Neural cell (in vitro differentiated cells): ENCODE results near the gene CFAP99. TPM values are rescaled to one million over a fixed set of nuclear protein-coding genes. Genes with fewer than 3 reads are reported as not detected.

Experiments
- H2AFZ ChIP-seq: fragments of 200-600, 300-800 bp; sonication (generic), shearing (Covaris generic); 2 replicates; pipeline ENCODE4 v1.6.0; 2014; ENCODE audit warnings: low read depth, mild to moderate bottlenecking, antibody characterized with exemption, low read length, moderate library complexity
- H3F3A ChIP-seq: fragments of 200-600 bp; shearing (Covaris generic); 2 replicates; pipeline ENCODE4 v1.6.1; 2016; ENCODE audit warnings: mild to moderate bottlenecking, moderate library complexity, mixed read lengths, antibody characterized with exemption, low read length; ENCODE audit not compliant: insufficient read depth, poor library complexity, severe bottlenecking
- H3K27ac ChIP-seq: fragments of 200-600, 300-800 bp; sonication (generic), shearing (Covaris generic); 2 replicates; pipeline ENCODE4 v1.5.1; 2014; ENCODE audit warnings: mild to moderate bottlenecking, low read length, moderate library complexity
- H3K27me3 ChIP-seq: fragments of 300-800, 200-600 bp; sonication (generic), shearing (Covaris generic); 2 replicates; pipeline ENCODE4 v1.6.0; 2014; ENCODE audit warnings: mild to moderate bottlenecking, low read depth, low read length, moderate library complexity; ENCODE audit not compliant: insufficient read depth
- H3K36me3 ChIP-seq: fragments of 300-800, 200-600 bp; sonication (generic), shearing (Covaris generic); 2 replicates; pipeline ENCODE4 v1.5.1; 2014; ENCODE audit warnings: mild to moderate bottlenecking, antibody characterized with exemption, low read length, moderate library complexity; ENCODE audit not compliant: insufficient read depth
- H3K4me2 ChIP-seq: fragments of 300-800, 200-600 bp; sonication (generic), shearing (Covaris generic); 2 replicates; pipeline ENCODE4 v1.6.0; 2014; ENCODE audit warnings: mild to moderate bottlenecking, low read length
- H3K4me3 ChIP-seq: fragments of 300-800, 200-600 bp; sonication (generic), shearing (Covaris generic); 2 replicates; pipeline ENCODE4 v1.5.1; 2014; ENCODE audit warnings: mild to moderate bottlenecking, low read length, moderate library complexity
- H3K79me2 ChIP-seq: fragments of 200-600 bp; shearing (Covaris generic); replicated peaks from 2 replicates; pipeline ENCODE4 v1.6.0; 2014; ENCODE audit warnings: mild to moderate bottlenecking, low read length, moderate library complexity; ENCODE audit not compliant: insufficient read depth
- H3K9ac ChIP-seq: fragments of 300-800, 200-600 bp; sonication (generic), shearing (Covaris generic); 2 replicates; pipeline ENCODE4 v1.6.1; 2016; ENCODE audit warnings: mild to moderate bottlenecking, low read length, mixed read lengths
- H3K9me2 ChIP-seq: fragments of 200-600 bp; shearing (Covaris generic); 2 replicates; pipeline ENCODE4 v1.6.1; 2016; ENCODE audit warnings: mild to moderate bottlenecking, low read length, mixed read lengths; ENCODE audit not compliant: insufficient read depth
- H3K9me3 ChIP-seq: fragments of 200-600, 300-800 bp; sonication (generic), shearing (Covaris generic); 2 replicates; pipeline ENCODE4 v1.6.1; 2016; ENCODE audit warnings: mild to moderate bottlenecking, mixed run types, low read length, moderate library complexity, mixed read lengths
- H4K20me1 ChIP-seq: fragments of 200-600 bp; shearing (Covaris generic); 2 replicates; pipeline ENCODE4 v1.6.1; 2016; ENCODE audit warnings: mild to moderate bottlenecking, mixed run types; ENCODE audit not compliant: insufficient read depth
- EP300 ChIP-seq: fragments of 450-650 bp; conservative IDR thresholded peaks from 2 replicates; pipeline ENCODE4 v1.6.1; 2014; ENCODE audit warnings: antibody characterized with exemption, mild to moderate bottlenecking, moderate library complexity; ENCODE audit not compliant: poor library complexity, severe bottlenecking
- EZH2 ChIP-seq: fragments of 200-600, 300-800 bp; shearing (Covaris generic), sonication (generic); IDR thresholded peaks from 2 replicates; pipeline ENCODE4 v1.6.1; 2014; ENCODE audit warnings: antibody characterized with exemption, low read length, borderline replicate concordance, mild to moderate bottlenecking; ENCODE audit not compliant: insufficient read depth, poor library complexity, severe bottlenecking
- MXI1 ChIP-seq: fragments of 450-650 bp; conservative IDR thresholded peaks from 2 replicates; pipeline ENCODE4 v1.6.1; 2014; ENCODE audit warnings: antibody characterized with exemption, mild to moderate bottlenecking; ENCODE audit not compliant: poor library complexity, severe bottlenecking
- POLR2AphosphoS5 ChIP-seq: IDR thresholded peaks from 2 replicates; pipeline ENCODE4 v1.6.1; 2012
- RAD21 ChIP-seq: fragments of 450-650 bp; conservative IDR thresholded peaks from 2 replicates; pipeline ENCODE4 v1.6.1; 2014; ENCODE audit warnings: antibody characterized with exemption, mild to moderate bottlenecking, moderate library complexity
- SMC3 ChIP-seq: fragments of 450-650 bp; conservative IDR thresholded peaks from 2 replicates; pipeline ENCODE4 v1.6.1; 2014; ENCODE audit warnings: antibody characterized with exemption, mild to moderate bottlenecking, moderate library complexity; ENCODE audit not compliant: poor library complexity
- TAF1 ChIP-seq: IDR thresholded peaks from 2 replicates; pipeline ENCODE4 v1.6.1; 2012; ENCODE audit warnings: low read depth
- polyA plus RNA-seq: library from polyadenylated mRNA; depleted of rRNA; stranded (reverse); fragments of >200 nt; gene quantifications from 2 replicates; pipeline ENCODE4 v1.2.3, GENCODE V29; 2014
- TF ChIP-seq, protein P1 (sequence below): fragments of 450-650 bp; IDR thresholded peaks from 2 replicates; pipeline ENCODE4 v1.5.1; 2014; ENCODE audit warnings: antibody characterized with exemption, mild to moderate bottlenecking, moderate library complexity; ENCODE audit not compliant: poor library complexity, severe bottlenecking
- TF ChIP-seq, protein P2 (sequence below): IDR thresholded peaks from 2 replicates; pipeline ENCODE4 v1.6.1; 2012; ENCODE audit warnings: borderline replicate concordance

The CFAP99 gene
- polyA plus RNA-seq, 1 donor from 2014 or later = not detected

DNA sequence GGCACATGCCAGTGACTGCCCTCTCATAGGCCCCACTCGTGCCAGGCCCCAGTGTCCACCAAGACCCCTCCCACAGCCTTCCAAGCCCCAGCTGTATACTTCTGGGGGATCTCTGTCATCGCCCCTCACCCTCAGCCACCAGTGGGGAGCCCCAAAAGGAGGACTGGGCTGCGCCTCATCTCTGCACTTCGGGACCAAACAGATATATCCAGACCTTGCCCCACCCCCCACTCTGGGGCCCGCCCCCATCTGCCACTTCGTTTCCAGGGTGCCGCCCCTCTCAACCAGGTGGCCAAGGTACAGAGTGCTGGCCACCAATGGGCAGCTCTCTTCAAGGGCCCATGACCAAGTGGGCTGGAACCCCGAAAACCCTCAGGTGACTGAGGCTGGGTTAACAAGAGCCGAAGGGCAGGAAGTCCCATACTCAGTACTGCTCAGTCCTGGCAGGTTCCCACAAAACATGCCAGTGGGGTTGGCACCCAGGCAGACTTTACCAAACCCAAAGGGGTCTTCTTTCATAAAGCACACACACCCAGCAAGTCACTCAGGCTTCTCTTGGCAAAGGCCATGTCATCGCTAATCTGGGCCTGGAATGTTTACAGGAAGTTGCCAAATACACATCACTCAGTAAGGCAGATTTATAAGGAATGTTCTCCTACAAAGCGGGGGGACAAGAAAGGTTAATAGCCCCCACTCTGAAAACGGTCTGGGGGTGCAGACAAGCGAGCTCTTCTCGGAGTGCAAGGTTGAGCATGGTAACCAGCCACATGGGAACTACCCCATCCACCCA is 4.7 kb upstream of the CFAP99 start:
- Histone ChIP-seq H4K20me1 (no peaks in the 10 kb centered on the region), H3K9ac (no peak overlapping the region), H3K27ac (no peak overlapping the region), H3K27me3 (peaks cover 67% of the 10 kb centered on the region), H3K4me3 (no peak overlapping the region), H3F3A (no peaks in the 10 kb centered on the region), H3K9me3 (no peaks in the 10 kb centered on the region), H2AFZ (no peak overlapping the region), H3K79me2 (no peaks in the 10 kb centered on the region), H3K4me2 (no peak overlapping the region), H3K36me3 (no peaks in the 10 kb centered on the region), H3K9me2 (no peaks in the 10 kb centered on the region)
- TF ChIP-seq EZH2 (no peak), POLR2AphosphoS5 (no peak), TAF1 (no peak), SMC3 (no peak), MXI1 (no peak), RAD21 (no peak), EP300 (no peak)
- TF ChIP-seq, protein P1, sequence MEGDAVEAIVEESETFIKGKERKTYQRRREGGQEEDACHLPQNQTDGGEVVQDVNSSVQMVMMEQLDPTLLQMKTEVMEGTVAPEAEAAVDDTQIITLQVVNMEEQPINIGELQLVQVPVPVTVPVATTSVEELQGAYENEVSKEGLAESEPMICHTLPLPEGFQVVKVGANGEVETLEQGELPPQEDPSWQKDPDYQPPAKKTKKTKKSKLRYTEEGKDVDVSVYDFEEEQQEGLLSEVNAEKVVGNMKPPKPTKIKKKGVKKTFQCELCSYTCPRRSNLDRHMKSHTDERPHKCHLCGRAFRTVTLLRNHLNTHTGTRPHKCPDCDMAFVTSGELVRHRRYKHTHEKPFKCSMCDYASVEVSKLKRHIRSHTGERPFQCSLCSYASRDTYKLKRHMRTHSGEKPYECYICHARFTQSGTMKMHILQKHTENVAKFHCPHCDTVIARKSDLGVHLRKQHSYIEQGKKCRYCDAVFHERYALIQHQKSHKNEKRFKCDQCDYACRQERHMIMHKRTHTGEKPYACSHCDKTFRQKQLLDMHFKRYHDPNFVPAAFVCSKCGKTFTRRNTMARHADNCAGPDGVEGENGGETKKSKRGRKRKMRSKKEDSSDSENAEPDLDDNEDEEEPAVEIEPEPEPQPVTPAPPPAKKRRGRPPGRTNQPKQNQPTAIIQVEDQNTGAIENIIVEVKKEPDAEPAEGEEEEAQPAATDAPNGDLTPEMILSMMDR = no peak
- TF ChIP-seq, protein P2, sequence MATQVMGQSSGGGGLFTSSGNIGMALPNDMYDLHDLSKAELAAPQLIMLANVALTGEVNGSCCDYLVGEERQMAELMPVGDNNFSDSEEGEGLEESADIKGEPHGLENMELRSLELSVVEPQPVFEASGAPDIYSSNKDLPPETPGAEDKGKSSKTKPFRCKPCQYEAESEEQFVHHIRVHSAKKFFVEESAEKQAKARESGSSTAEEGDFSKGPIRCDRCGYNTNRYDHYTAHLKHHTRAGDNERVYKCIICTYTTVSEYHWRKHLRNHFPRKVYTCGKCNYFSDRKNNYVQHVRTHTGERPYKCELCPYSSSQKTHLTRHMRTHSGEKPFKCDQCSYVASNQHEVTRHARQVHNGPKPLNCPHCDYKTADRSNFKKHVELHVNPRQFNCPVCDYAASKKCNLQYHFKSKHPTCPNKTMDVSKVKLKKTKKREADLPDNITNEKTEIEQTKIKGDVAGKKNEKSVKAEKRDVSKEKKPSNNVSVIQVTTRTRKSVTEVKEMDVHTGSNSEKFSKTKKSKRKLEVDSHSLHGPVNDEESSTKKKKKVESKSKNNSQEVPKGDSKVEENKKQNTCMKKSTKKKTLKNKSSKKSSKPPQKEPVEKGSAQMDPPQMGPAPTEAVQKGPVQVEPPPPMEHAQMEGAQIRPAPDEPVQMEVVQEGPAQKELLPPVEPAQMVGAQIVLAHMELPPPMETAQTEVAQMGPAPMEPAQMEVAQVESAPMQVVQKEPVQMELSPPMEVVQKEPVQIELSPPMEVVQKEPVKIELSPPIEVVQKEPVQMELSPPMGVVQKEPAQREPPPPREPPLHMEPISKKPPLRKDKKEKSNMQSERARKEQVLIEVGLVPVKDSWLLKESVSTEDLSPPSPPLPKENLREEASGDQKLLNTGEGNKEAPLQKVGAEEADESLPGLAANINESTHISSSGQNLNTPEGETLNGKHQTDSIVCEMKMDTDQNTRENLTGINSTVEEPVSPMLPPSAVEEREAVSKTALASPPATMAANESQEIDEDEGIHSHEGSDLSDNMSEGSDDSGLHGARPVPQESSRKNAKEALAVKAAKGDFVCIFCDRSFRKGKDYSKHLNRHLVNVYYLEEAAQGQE = no peak

DNA sequence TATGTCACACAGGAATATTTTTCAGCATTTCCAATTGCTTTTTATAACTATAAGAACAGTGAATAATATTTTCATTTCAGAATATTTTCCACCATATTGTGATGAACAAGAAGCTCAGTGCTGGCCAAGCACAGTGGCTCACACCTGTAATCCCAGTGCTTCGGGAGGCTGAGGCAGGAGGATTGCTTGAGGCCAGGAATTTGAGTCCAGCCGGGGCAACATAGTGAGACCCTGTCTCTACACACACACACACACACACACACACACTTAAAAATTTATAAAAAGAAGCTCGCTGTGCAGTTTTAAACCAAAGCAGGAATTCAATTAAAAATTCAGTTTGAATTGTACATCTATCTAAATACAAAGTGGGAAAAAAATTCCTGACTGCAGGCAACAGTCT is 3.5 kb upstream of the CFAP99 start:
- Histone ChIP-seq H3F3A (no peaks in the 10 kb centered on the region), H3K27me3 (peaks cover 79% of the 10 kb centered on the region), H3K4me3 (no peak overlapping the region), H4K20me1 (no peaks in the 10 kb centered on the region), H3K36me3 (no peaks in the 10 kb centered on the region), H3K79me2 (no peaks in the 10 kb centered on the region), H2AFZ (no peak overlapping the region), H3K9me3 (no peaks in the 10 kb centered on the region), H3K27ac (no peak overlapping the region), H3K9me2 (no peaks in the 10 kb centered on the region), H3K9ac (no peak overlapping the region), H3K4me2 (no peak overlapping the region)
- no peak for TF ChIP-seq RAD21
- no peak for TF ChIP-seq MXI1
- TF ChIP-seq, protein P2 = no peak
- no peak for TF ChIP-seq SMC3
- no peak for TF ChIP-seq POLR2AphosphoS5
- TF ChIP-seq TAF1 = no peak
- no peak for TF ChIP-seq EP300
- TF ChIP-seq, protein P1 = no peak
- no peak for TF ChIP-seq EZH2
